Lung microvascular endothelial cell (primary cell): ENCODE measurements around the gene RIPOR3. TPM values are rescaled to one million over a fixed set of nuclear protein-coding genes. Genes with fewer than 3 reads are reported as not detected.
A peak's percentile ranks its signal among the peaks of the same experiment; 100 is the strongest.

ENCODE experiments used
- DNase-seq, 2 donors: peaks; one replicate each; pipeline versions ENCODE4 v3.0.0 to v3.0.0-alpha.2; 2010; ENCODE audit warnings: low read depth in 2 of 2
- total RNA-seq: library from RNA; depleted of rRNA; stranded (reverse); fragments of >200 nt; gene quantifications from 2 replicates; pipeline ENCODE4 v1.2.1, GENCODE V29; 2014

RIPOR3 gene
- total RNA-seq, 1 donor from 2014 or later: 0.20 TPM

DNA sequence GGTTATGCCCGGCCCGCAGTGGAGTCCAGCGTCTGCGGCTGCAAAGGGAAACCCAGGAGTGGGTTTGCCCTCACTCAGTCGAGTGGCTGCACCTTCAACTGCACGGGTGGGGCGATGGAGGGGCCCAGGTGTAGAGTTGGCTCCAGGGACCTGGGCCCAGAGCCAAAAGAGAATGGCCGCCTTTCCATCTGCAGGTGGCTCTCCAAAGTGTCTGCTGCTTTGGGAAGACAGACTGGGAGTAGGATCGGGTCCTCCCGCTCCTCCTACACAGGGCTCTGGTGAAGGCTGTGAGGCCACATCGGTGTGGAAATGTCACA lies 101.0 kb downstream of the RIPOR3 start:
- DNase-seq: no peak

- no peak for DNase-seq
These were observed 101.6 kb downstream of the RIPOR3 start for GRCh38 chr20:50589548-50590347.

DNA sequence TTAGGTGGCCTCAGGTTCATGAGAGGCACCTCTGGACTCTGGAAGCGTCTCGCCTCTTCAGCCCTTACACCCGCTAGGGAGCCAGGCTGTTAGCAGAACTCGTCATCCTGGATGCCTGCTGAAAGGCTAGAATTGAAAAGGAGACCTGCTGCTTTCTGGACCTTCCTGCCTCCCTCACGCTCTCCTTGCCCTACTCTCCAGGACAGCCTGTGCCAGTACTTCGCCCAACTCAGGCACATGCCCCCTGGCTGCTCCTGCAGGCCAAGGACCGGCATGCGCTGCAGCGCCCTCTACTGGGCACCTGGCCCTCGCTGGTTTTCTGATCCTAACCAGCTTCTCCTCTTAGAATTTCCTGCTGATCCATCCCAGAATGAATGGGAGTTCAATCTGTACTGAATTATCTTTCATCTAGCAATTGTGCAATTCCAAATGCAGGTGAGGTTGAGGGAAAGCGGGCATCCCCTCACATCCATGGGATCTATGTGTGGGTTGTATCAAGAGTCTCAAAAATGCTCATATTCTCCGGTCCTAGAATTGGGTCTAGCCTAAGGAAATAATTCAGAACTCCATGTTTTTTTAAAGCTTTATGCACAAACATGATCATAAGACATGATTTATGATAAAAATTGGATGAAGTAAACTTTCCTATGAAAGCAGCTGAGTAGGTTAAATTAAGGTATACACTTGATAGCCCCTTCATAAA lies 103.2 kb downstream of the RIPOR3 start:
- peak; percentile 67 to 77 for DNase-seq

DNA sequence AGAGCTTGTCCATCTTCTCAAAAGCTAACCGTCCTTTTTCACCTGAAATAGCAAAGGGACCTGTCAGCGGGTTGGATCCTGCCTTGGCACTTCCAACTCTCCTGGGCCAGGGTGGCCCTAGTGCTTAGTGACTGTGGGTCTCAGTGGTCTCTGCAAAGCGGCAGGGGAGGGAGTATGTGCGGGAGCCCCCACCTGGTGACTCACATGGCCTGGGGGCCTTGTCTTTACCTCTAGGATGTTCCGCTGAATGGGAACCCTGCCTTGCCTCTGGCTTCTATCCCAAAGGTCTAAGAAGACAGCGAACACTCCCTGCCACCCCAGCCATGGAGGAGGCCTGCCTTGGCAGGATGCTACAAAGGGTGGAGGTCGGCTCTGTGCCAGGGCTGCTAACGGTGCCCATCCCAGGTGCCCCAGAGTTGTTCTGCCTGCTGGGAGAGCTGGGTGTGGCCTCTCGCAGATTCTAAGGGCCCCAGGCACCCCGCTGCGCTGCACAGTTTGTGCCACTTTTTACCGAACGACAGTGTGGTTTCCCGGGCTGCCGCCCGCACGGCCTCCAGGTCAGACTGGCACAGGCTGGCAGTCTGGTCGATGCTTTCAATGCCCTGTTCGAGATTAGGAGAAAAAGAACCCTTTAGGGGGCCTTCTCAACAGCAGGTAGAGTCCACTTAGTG lies 103.9 kb downstream of the RIPOR3 start:
- DNase-seq: no peak

GRCh38 chr20:50586531-50587232 lies 104.7 kb downstream of the RIPOR3 start:
- DNase-seq: no peak

DNA sequence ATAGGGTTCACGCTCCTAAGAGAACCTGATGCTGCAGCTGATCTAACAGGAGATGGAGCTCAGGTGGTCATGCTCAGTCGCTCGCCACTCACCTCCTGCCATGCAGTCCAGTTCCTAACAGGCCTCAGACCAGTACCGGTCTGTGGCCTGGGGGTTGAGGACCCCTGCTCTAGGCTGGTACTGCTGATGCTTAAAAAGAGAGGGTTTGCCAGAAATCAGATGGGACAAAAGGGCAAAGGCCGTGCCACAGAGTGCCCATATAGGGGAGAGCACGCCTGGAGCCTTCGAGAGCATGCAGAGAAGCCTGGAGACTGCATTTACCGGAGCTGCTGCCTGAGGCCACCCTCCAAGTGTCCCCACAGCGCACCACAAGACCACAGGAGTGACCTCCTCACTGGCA lies 105.7 kb downstream of the RIPOR3 start:
- no peak for DNase-seq

DNA sequence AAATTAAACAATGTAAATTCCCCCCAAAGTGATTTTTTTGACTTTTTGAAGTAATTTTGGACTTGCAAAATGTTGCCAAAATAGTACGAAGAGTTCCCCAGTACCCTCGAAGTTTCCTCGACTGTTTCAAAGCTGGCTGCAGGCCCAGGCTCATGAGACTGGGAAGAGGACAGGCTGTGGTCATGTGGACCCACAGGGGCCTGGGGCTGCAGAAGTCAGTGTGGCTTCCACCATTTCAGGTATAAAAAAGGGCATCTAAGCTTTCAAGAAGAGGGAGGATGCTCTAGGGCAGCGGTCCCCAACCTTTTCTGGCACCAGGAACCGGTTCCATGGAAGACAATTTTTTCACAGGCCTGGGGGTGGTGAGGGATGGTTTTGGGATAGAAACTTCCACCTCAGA lies 106.1 kb downstream of the RIPOR3 start:
- DNase-seq: no peak

GRCh38 chr20:50584687-50585086 lies 106.7 kb downstream of the RIPOR3 start:
- DNase-seq: no peak

DNA sequence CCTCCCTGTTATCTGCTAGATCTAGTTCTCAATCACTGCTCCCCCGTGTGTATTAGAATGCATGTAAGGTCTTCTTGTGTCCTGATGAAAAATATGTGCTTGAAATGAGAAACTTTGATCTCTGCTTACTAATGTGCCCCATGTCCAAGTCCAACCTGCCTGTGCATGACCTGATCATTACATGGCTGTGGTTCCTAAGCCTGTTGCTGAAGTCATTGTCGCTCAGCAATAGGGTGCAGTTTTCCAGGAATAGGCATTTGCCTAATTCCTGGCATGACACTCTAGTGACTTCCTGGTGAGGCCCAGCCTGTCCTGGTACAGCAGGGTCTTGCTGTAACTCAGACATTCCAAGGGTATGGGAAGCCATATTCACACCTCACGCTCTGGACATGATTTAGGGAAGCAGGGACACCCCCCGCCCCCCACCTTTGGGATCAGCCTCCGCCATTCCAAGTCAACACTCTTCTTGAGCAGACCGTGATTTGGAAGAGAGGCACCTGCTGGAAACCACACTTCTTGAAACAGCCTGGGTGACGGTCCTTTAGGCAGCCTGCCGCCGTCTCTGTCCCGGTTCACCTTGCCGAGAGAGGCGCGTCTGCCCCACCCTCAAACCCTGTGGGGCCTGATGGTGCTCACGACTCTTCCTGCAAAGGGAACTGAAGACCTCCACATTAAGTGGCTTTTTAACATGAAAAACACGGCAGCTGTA lies 107.7 kb downstream of the RIPOR3 start:
- no peak for DNase-seq

DNA sequence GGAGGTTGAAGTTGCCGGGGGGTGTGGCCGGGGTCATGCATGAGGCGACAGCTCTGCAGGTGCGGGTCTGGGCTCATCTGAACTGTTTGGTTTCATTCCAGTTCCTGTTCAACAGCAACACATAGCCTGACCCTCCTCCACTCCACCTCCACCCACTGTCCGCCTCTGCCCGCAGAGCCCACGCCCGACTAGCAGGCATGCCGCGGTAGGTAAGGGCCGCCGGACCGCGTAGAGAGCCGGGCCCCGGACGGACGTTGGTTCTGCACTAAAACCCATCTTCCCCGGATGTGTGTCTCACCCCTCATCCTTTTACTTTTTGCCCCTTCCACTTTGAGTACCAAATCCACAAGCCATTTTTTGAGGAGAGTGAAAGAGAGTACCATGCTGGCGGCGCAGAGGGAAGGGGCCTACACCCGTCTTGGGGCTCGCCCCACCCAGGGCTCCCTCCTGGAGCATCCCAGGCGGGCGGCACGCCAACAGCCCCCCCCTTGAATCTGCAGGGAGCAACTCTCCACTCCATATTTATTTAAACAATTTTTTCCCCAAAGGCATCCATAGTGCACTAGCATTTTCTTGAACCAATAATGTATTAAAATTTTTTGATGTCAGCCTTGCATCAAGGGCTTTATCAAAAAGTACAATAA lies 108.6 kb downstream of the RIPOR3 start:
- no peak for DNase-seq

DNA sequence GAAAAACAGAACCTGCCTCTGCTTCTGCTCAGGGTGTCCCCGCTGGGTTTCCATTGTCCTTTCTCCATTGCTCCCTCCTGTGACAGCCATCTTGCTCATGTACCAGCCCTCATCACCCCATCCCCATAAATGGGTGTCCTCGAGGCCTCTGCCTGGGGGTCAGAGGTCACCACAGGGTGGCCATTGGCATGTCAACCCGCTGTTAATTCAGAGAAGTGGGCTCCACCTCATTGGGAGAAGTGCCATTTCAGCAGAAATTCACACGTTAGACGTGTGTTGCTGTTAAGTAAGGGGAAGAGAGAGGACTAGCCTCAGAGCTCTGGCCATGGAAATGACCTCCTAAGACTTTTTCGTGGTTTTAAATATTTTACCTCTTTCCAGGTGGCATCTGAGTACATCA lies 109.2 kb downstream of the RIPOR3 start:
- DNase-seq: no peak

DNA sequence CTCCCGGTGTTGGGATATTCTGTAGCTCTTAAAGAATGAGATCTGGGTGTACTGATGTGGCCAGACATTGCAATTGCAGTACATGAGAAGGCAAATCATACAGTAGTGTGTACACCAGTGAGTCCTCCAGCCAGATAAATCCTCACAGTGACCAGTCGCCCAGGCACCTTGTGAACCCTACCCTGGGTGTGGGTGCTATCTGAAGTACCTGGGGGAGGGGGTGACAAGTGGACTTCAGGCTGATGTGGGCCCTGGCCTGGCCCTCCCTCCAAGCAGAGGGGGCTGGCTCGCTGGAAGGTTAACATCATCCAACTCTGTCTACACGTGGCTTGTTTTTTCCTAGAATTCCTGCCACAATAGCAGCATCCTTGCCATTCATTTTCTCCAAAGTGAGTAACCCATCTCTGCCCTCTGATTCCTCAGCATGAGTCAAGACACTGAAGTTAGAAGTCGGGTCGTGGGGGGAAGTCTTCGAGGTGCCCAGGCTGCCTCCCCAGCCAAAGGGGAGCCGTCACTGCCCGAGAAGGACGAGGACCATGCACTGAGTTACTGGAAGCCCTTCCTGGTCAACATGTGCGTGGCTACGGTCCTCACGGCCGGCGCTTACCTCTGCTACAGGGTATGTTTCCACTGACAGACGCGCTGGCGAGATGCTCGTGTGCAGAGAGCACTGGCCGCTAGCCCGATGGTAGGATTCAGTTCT lies 110.3 kb downstream of the RIPOR3 start:
- no peak for DNase-seq

GRCh38 chr20:50580016-50580747 lies 111.2 kb downstream of the RIPOR3 start:
- peak; percentile 64 to 82 for DNase-seq

- DNase-seq: no peak
These were observed 111.8 kb downstream of the RIPOR3 start for GRCh38 chr20:50579511-50579910.

DNA sequence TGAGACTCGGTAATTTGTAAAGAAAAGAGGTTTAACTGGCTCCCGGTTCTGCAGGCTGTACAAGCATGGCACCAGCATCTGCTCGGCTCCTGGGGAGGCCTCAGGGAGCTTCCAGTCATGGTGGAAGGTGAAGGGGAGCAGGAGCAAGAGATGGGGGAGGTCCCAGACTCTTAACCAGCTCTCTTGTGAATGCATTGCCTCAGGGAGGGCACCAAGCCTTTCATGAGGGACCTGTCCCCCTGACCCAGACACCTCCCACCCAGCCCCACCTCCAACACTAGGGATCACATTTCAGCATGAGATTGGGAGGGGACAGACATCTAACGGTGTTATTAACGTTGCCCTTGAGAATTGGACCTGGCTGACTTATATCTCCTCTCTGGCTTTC lies 112.6 kb downstream of the RIPOR3 start:
- DNase-seq: no peak

DNA sequence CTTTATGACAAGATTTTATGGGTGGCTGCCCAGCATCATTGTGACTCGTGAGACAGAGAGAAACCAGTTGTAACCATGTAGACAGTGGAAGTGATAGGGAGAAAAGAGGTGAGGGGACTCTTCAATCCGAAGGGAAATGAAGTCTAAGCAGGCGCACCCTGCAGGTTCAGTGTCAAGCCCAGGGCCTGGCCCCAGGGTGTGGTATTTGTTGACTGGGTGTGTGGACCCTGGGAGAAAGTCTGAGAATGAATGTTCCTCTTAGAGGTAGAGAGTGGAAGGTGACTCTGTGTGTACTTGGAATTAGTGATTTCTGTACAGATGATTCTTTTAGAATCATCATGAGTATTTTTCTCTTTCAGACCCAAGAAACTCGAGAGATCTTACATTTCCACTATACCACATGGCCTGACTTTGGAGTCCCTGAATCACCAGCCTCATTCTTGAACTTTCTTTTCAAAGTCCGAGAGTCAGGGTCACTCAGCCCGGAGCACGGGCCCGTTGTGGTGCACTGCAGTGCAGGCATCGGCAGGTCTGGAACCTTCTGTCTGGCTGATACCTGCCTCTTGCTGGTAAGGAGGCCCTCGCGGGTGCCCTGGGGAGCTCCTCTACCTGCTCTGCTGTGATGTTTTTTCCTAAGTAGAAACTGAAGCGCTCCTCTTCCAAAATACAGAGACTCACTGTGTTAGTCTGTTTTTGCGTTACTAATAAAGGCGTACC lies 113.1 kb downstream of the RIPOR3 start:
- DNase-seq: no peak

- DNase-seq: no peak
These were observed 113.9 kb downstream of the RIPOR3 start for GRCh38 chr20:50577175-50578018.
